GM10266 (cell line): Measurements from ENCODE around the gene PPP1R16B.
"Not testable (repeated sequence)": the region's sequence is repeated elsewhere in the genome, so short reads cannot be mapped to it uniquely, and the experiment has no call there.

Source experiments
- DNase-seq: peaks from one replicate; pipeline ENCODE4 v3.0.0; 2012; ENCODE audit errors: extremely low spot score
- CTCF ChIP-seq: IDR thresholded peaks from 2 replicates; pipeline ENCODE4 v1.5.1; 2012; ENCODE audit warnings: mild to moderate bottlenecking, low read depth; ENCODE audit not compliant: control insufficient read depth, insufficient read depth; ENCODE audit errors: missing control alignments

PPP1R16B gene

GRCh38 chr20:38791940-38792339 lies 13.6 kb upstream of the PPP1R16B start:
- TF ChIP-seq CTCF: no peak
- DNase-seq: no peak

GRCh38 chr20:38794057-38794456 lies 11.4 kb upstream of the PPP1R16B start:
- not testable (repeated sequence) for DNase-seq

- no peak for TF ChIP-seq CTCF
- DNase-seq: no peak
Measured at GRCh38 chr20:38798266-38798665, 7.2 kb upstream of the PPP1R16B start.

GRCh38 chr20:38799203-38799602 lies 6.3 kb upstream of the PPP1R16B start:
- TF ChIP-seq CTCF: no peak
- DNase-seq: no peak

GRCh38 chr20:38800882-38801281 lies 4.6 kb upstream of the PPP1R16B start:
- no peak for TF ChIP-seq CTCF
- DNase-seq: no peak

- TF ChIP-seq CTCF: no peak
Measured at GRCh38 chr20:38804221-38804620, 1.3 kb upstream of the PPP1R16B start.

GRCh38 chr20:38804682-38805501 lies 605 bp upstream of the PPP1R16B start:
- peak; percentile 72 for DNase-seq
- TF ChIP-seq CTCF: no peak

More at GRCh38 chr20:38804221-38804620, 1.3 kb upstream of the PPP1R16B start:
- DNase-seq: no peak
